ENCODE measurements around the gene POU2F1. TPM values are rescaled to one million over a fixed set of nuclear protein-coding genes. Genes with fewer than 3 reads are reported as not detected.

Gene POU2F1
- total and polyA plus RNA-seq, 7 donors, result 2.3 to 35.5 (median 15.0) TPM

DNA sequence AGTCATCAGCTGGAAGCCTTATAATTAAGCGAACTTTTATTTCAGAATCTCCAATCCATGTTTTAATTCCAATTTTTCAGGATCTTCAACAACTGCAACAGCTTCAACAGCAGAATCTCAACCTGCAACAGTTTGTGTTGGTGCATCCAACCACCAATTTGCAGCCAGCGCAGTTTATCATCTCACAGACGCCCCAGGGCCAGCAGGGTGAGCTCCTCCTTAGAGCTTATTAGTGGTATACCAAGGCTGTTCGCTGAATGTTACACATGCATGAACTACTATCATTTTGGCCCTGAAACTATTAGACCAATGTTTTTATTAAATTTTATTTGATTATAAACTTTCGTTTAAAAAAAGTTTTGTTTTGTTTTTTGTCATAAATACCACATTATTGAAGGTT lies 155.3 kb downstream of the POU2F1 start:
- DNase-seq, result no peak
- 90 to 93% methylated on average over 5 of the region's 5 CpGs for WGBS, 2 donors
- Histone ChIP-seq H3K27me3 (no peaks in the 10 kb centered on the region), H3K4me3 (no peak overlapping the region), H3K9me3 (no peaks in the 10 kb centered on the region), H3K4me1 (peaks cover 0 to 4% (median 0%) of the 10 kb centered on the region in 4 donors), H3K36me3 (peaks cover 0 to 30% (median 1%) of the 10 kb centered on the region in 4 donors), H3K27ac (no peak overlapping the region)
- TF ChIP-seq, protein P1, sequence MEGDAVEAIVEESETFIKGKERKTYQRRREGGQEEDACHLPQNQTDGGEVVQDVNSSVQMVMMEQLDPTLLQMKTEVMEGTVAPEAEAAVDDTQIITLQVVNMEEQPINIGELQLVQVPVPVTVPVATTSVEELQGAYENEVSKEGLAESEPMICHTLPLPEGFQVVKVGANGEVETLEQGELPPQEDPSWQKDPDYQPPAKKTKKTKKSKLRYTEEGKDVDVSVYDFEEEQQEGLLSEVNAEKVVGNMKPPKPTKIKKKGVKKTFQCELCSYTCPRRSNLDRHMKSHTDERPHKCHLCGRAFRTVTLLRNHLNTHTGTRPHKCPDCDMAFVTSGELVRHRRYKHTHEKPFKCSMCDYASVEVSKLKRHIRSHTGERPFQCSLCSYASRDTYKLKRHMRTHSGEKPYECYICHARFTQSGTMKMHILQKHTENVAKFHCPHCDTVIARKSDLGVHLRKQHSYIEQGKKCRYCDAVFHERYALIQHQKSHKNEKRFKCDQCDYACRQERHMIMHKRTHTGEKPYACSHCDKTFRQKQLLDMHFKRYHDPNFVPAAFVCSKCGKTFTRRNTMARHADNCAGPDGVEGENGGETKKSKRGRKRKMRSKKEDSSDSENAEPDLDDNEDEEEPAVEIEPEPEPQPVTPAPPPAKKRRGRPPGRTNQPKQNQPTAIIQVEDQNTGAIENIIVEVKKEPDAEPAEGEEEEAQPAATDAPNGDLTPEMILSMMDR (IDR thresholded peaks at IDR 0.05), result no peak
- TF ChIP-seq POLR2AphosphoS5 (IDR thresholded peaks at IDR 0.05), result no peak
- intact Hi-C loops (cut with DNase I), result no loop called here

DNA sequence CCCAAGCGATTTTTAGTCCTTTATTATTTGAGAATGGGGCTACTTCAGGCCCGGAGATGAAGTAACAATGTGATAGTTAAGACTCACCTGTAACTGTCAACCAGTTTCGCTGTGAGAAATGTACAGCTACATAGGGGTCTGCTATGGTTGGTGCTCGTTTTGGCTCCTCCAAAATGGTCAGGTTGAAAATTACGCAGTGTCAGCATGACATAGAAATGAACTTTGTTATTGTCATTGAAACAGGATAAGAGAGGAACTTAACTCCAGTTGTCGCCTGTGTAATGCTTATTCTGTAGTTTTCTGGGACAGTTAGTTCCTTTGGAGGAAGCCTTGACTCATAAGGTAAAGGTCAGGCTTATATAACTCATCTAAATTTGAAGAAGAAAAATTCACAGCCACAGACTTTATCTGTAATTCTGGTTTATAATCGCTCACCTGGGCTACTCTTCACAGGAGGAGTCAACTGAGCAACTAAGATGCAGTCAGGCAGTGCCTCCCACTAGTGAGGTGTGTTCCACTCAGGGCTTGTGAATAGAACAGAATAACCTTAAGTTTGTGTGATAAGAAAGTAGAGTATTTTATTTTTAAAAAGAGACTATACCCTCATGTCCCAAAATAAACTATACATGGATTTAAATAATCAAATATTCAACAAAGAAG lies 166.7 kb downstream of the POU2F1 start:
- no peak overlapping the region for H3K27ac ChIP-seq
- no peaks in the 10 kb centered on the region for H3K9me3 ChIP-seq
- no peak for DNase-seq
- no peak overlapping the region for H3K4me3 ChIP-seq
- H3K4me1 ChIP-seq, result no peaks in the 10 kb centered on the region
- TF ChIP-seq, protein P1 (IDR thresholded peaks at IDR 0.05), result no peak
- TF ChIP-seq POLR2A (IDR thresholded peaks at IDR 0.05) (no peak), EP300 (IDR thresholded peaks at IDR 0.05) (no peak), POLR2AphosphoS5 (IDR thresholded peaks at IDR 0.05) (no peak)
- WGBS, 2 donors, result 89 to 94% methylated on average over 7 of the region's 7 CpGs
- peaks cover 0 to 56% (median 13%) of the 10 kb centered on the region in 4 donors for H3K36me3 ChIP-seq
- no peaks in the 10 kb centered on the region for H3K27me3 ChIP-seq
- intact Hi-C loops (cut with DNase I), result no loop called here

DNA sequence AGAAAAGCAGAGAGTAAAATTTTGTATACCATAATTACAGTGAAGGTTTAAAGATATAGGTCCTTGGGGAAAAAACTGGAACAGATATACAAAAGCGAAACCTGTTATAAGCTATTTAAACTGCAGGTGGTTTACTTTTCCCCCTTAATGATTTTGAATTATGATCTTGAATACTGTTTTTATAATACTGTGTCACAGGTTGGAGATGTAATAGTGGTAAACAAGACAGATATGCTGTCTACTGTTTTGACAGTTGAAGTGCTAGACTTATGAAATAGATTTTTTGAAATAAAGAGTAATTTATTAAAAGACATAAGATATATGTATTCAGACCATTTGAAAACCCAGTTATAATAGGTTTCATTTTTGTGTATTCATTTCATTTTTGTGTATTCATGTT lies 168.3 kb downstream of the POU2F1 start:
- Histone ChIP-seq H3K4me1 (no peaks in the 10 kb centered on the region), H3K27me3 (no peaks in the 10 kb centered on the region), H3K27ac (no peak overlapping the region), H3K36me3 (peaks cover 0 to 62% (median 11%) of the 10 kb centered on the region in 4 donors), H3K4me3 (no peak overlapping the region), H3K9me3 (no peaks in the 10 kb centered on the region)
- intact Hi-C loops (cut with DNase I), result no loop called here
- 96 to 100% methylated on average over 1 of the region's 1 CpG for WGBS, 2 donors
- TF ChIP-seq, protein P1 (IDR thresholded peaks at IDR 0.05), result no peak
- DNase-seq, result no peak

DNA sequence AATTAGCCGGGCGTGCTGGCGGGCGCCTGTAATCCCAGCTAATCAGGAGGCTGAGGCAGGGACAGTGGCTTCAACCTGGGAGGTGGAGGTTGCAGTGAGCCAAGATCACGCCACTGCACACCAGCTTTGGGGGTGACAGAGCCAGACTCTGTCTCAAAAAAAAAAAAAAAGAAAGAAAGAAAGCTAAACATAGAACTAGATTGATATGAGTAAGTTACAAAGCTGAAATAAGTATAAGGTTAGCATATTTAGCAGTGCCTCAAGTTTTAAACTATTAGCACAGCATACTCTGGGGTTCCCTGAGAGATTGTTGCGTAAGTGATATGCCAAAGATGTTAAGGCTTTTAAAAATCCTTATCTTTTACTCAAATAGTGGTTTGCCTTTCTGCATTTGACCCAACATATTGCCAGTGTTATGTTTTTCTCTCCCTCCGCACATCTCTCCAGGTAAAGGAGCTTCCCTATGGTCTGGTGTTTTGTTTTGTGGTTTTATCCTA lies 171.6 kb downstream of the POU2F1 start:
- TF ChIP-seq POLR2A (IDR thresholded peaks at IDR 0.05), result no peak
- TF ChIP-seq, protein P1 (IDR thresholded peaks at IDR 0.05), result no peak
- TF ChIP-seq POLR2AphosphoS5 (IDR thresholded peaks at IDR 0.05), result no peak
- TF ChIP-seq EP300 (IDR thresholded peaks at IDR 0.05), result no peak
- H3K36me3 ChIP-seq, result peaks cover 0 to 53% (median 6%) of the 10 kb centered on the region in 4 donors
- WGBS, 2 donors, result 99% methylated on average over 7 of the region's 7 CpGs
- no peak overlapping the region for H3K4me3 ChIP-seq
- no peaks in the 10 kb centered on the region for H3K9me3 ChIP-seq
- H3K27me3 ChIP-seq, result no peaks in the 10 kb centered on the region
- H3K27ac ChIP-seq, result no peak overlapping the region
- intact Hi-C loops (cut with DNase I), result no loop called here
- no peaks in the 10 kb centered on the region for H3K4me1 ChIP-seq
- no peak for DNase-seq

Measured in sigmoid colon (tissue), 7 donors.